Dermis microvascular lymphatic vessel endothelial cell (primary cell): ENCODE results near the gene CHI3L1. TPM values are rescaled to one million over a fixed set of nuclear protein-coding genes. Genes with fewer than 3 reads are reported as not detected.

Experiments
- DNase-seq, 2 donors: peaks; one replicate each; pipeline versions ENCODE4 v3.0.0 to v3.0.0-alpha.2; 2010; ENCODE audit warnings: low read depth in 2 of 2
- total RNA-seq: library from RNA; depleted of rRNA; stranded (reverse); fragments of >200 nt; gene quantifications from 2 replicates; pipeline ENCODE4 v1.2.1, GENCODE V29; 2014

Gene CHI3L1
- total RNA-seq, 1 donor from 2014 or later, result under 0.01 TPM

GRCh38 chr1:203152158-203153034 lies 34.1 kb downstream of the CHI3L1 start:
- DNase-seq, result no peak

- no peak for DNase-seq
Observed at GRCh38 chr1:203151362-203152157, 34.9 kb downstream of the CHI3L1 start.

- no peak for DNase-seq
Observed at GRCh38 chr1:203150511-203151297, 35.8 kb downstream of the CHI3L1 start.

- DNase-seq, result peak in 1 of 2 donors; percentile 14
Observed at GRCh38 chr1:203149188-203149840, 37.2 kb downstream of the CHI3L1 start.

GRCh38 chr1:203148579-203148978 lies 37.9 kb downstream of the CHI3L1 start:
- DNase-seq, result no peak

GRCh38 chr1:203148127-203148526 lies 38.4 kb downstream of the CHI3L1 start:
- DNase-seq, result no peak

- no peak for DNase-seq
Observed at GRCh38 chr1:203147376-203147775, 39.1 kb downstream of the CHI3L1 start.

GRCh38 chr1:203146537-203146936 lies 40.0 kb downstream of the CHI3L1 start:
- DNase-seq, result no peak

- no peak for DNase-seq
Observed at GRCh38 chr1:203146042-203146369, 40.5 kb downstream of the CHI3L1 start.

- no peak for DNase-seq
Observed at GRCh38 chr1:203145321-203146041, 41.0 kb downstream of the CHI3L1 start.

GRCh38 chr1:203144661-203145060 lies 41.8 kb downstream of the CHI3L1 start:
- DNase-seq, result no peak

GRCh38 chr1:203143641-203144040 lies 42.9 kb downstream of the CHI3L1 start:
- no peak for DNase-seq

- DNase-seq, result no peak
Observed at GRCh38 chr1:203142684-203143408, 43.7 kb downstream of the CHI3L1 start.

GRCh38 chr1:203142124-203142523 lies 44.4 kb downstream of the CHI3L1 start:
- DNase-seq, result no peak

- no peak for DNase-seq
Observed at GRCh38 chr1:203140743-203141520, 45.6 kb downstream of the CHI3L1 start.

GRCh38 chr1:203139976-203140475 lies 46.5 kb downstream of the CHI3L1 start:
- no peak for DNase-seq

- no peak for DNase-seq
Observed at GRCh38 chr1:203138066-203138465, 48.4 kb downstream of the CHI3L1 start.

- no peak for DNase-seq
Observed at GRCh38 chr1:203137324-203137723, 49.2 kb downstream of the CHI3L1 start.
